Dedifferentiated amniotic fluid mesenchymal stem cell (primary cell): Measurements from ENCODE around the gene TMSB15C.
"Not testable (repeated sequence)": the region's sequence is repeated elsewhere in the genome, so short reads cannot be mapped to it uniquely, and the experiment has no call there.

Experiments used
- DNase-seq: peaks from one replicate; pipeline ENCODE4 v3.0.0-alpha.2; 2016; ENCODE audit errors: extremely low spot score

TMSB15C gene

DNA sequence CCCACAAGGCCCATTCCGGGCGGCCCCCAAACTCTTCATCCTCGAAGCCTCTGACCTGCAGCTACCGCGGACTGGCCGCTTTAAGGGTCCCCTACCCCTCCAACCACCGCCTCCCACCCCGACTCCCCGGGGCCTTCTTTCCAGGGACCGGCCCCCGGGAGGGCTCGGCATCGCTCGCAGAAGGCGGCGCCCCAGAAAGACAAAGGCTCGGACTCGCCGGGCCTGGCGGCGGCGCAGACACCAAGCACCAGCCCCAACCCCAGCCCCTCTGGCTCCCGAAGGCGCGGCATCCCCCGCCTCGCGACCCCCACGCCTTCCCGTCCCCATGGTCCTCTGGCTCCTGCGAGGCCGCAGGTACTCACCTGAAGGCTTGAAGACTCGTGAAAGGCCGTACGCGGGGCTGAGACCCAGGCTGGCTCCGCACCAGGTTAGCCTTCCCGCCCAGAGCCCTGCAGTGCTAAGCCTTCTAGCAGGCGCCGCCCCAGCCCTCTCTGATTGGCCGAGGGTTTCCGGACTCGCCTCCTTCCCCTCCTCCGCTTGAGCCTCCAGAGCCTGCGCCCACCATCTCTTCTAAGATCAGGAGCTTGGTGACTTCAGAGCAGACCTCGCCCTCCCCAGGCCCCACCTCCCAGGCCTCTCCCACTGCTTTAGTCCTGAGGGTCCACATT lies at the start of gene TMSB15C:
TSS of gene TMSB15C (minus strand) at position 459 of the 668 bp plus-strand sequence.
- not testable (repeated sequence) for DNase-seq

DNA sequence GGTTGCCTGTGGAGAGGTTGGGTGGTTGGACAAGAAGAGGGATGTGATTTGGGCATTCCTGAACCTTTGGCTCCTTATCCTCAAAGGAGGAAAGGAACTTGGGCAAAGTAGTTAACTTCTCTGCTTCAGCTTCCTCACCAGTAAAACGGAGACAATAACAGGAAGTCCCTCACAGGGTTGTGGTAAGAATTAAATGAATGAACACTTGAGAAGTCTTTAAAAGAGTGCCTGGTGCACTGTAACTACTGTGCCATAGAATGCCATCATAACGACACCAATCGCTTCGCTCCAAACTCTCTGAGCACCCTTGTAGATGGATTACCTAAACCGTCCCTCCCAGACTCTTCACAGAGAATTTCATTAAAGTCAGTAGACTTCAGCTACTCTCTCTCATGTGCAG lies 46.8 kb upstream of the TMSB15C start:
- DNase-seq: no peak

DNA sequence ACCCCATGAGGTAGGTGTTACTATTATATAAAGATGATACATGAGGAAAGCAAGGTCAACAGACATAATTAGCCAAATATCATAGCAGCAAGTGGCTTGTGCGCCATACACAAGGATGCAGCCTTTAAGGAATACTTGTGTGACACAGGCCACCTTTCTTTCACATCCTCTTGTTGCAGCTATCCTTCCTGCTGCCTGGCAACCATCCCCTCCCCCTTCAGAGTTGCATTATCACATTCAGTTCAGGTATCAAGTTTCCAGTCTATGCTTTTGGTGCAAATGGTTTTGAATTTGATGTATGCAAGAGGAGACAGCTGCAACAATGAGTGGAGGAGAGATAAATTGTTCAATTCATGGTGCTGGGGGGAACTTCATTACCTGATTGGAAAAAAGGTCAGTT lies 42.7 kb upstream of the TMSB15C start:
- no peak for DNase-seq

DNA sequence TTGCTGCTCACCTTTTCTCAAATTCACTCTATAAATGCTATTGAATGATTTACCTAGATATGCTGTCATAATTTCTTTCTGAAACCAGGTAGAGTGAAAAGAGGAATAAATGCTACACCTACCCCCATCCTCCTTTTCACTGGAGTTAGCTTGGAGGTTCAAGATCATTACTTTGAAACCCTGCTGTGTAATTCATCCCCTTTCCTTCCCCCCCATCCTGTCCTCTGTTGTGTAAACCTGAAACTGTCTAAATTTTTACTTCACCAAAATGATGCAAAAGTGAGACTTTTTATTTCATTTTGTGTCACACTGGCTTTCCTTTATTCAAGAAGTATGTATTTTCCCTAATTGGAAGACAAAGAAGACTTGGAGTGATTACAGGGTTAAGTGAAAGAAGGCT lies 41.7 kb upstream of the TMSB15C start:
- DNase-seq: no peak

DNA sequence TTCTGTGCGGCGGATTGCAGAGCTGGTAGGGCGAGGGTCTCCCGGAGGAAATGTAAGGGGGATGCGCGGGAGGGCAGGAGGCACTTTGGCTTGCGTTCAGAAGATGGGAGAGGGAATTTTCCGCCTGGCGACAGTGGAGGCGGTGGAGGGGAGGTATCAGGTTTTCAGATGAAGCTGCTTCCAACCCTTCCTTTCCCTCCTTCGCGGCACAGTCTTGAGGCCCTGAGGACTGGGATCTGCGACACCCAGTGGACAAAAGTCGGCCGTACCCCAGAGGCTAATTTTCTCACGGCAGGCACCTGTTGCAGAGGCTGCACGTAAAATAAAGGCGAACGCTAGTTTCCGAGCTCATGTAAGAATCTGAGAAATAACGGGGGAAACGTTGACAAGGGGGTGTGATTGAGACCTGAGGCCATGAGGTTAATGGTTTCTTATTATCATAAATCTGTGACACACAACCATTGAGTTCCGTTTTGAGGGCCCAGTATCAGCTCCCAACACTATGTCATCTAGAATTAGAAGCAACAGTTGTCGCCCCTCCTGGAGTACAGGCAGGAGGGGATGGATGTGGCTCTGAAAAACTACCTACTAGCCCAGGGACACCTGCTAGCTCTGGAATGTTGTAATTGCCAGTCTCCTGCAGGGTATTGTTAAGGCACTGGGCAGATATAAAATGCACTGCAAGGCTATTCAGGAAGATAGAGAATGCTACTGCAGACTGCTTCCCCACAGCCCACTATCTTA lies 37.4 kb upstream of the TMSB15C start:
- peak; percentile 36 for DNase-seq

DNA sequence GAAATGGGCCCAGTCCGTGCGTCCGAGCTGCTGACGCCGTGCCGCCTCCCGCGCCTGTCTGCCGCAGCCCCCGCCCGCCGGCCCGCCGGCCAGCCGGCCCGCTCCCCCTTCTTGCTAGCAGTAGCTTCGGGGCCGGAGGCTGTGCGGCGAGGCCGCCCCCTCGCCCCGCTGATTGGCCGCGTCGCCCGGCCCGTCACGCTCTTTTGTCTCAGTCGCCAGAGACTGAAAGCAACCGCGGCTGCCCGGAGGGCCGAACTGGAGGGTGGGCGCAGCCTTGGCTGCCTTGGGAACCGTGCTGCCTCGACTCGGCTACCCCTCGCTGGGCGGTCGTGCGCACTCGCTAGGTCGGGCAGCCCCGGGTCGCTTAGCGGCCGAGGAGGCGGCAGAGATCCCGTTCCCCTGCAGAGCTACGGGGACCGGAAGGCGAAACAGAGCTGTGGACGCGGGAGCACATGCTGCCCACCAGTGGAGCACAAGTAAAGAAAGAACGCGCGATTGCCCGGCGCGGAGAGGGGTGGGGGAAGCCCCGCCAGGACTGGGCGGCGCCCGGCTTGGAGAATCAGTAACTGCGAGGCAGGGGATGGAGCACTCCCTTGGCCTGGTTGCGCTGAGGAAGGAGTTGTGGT lies 36.4 kb upstream of the TMSB15C start, which contains the start of gene ZCCHC18:
TSS of gene ZCCHC18 (plus strand) at position 198 of the 626 bp plus-strand sequence. CDS start 1,589 bp downstream, outside the sequence.
- no peak for DNase-seq

DNA sequence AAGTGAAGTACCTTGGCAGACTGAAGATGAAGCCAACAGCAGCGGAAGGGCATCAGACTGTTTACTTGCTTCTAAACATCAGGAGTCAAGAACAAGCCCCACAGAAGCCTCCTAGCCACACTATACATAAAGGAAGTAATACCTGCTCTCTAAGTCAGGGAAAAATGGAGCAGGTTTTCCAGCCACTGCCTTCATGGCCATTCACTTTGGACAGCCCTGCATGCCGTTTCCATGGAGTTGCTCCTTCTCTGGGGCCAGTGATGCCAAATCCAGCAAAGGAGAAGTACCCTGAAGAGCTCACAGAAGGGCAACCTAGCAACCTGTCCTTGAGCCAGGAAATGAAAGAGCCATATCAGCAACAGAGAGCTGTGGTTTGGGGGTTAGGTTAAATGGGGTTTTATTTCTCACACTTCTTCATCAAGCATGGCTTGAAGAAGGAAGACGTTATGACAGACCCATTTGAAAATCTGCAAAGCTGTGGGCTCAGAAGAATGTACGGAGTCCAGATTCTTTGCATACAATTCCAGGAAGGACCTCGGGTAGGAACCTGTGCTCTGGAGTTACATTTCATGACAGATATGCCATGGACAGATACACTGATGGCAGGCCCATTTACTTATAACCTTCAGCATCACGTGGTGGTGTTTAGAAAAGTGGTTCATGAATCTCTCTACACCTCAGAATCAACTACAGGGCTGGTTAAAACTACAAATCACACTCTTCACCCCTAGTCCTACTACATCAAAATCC lies 34.6 kb upstream of the TMSB15C start:
- DNase-seq: not testable (repeated sequence)

DNA sequence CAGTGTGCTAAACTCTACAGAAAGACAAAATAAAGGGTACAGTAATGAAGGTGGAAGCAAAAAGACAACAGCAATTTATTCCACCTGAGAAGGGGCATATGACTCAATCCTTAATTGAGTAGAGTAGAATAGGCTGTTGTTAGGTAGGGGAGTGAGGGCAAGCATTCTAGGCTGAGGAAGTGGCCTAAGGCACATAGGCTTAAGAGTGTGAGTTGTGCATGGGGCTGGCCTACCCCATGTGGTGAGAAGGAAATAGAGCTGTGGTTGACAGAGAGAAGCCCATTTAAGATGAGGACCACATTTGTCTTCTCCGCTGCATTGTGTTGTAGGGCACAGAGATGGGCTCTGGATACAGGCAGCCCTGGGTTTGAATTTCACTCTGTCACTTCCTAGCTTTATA lies 32.9 kb upstream of the TMSB15C start:
- no peak for DNase-seq

DNA sequence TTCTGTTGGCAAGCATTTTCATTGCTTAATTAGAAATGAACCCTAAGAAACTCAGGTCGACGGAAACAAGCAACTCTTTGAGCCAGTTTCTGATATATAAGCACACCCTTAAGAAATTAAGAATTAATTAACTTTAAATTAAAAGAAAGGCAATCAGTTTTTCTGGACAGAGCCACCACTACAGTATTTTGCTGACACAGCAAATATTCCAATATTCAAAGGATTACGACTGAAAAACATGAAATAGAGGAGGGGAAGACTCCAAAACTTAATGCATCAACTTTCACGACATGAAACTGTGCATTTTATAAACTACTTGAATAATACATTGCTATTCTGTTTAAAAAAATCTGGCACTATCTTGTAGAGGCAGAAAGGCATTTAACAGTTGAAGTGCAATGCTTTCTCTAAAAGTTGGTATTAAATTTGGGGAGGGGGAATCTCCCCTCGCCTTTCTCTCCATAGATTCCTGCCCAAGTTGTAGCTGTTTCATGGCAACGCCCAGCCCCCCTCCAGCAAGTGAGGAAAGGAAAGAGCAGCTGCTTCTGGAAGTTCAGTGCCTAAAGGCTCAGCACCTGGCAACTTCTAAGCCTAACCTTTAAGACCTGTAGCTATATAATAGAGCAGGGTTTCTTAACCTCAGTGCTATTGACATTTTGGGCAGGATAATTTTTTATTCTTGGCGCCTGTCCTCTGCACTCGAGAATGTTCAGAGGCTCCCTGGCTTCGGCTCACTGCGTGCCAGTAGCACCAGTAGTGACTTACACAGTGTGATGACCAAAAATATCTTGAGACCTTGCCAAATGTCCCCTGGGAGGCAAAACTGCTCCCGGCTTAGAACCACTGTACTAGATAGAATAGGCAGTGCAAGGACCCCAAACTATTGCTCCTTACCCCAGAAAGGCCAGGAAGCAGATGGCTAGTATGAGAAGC lies 29.6 kb upstream of the TMSB15C start:
- DNase-seq: no peak

DNA sequence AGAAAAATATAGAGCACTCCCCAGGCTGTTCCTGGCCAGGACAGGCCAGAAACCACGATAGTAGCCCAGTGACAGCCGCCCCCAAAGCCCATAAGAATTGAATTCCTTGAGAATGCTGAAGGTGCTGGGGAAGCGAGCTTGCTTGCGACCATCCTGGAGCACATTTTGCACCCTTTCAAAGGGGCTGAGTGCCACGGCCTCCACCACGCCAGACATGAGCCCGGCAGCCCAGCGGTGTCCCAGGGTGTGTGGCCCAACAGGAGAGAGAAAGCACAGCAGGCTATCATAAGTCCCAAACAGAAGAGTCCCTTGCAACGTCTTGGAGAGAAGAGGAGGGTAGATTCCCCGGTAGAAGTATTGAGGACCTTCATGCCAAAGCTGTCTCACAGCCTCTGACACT lies 28.6 kb upstream of the TMSB15C start:
- no peak for DNase-seq

DNA sequence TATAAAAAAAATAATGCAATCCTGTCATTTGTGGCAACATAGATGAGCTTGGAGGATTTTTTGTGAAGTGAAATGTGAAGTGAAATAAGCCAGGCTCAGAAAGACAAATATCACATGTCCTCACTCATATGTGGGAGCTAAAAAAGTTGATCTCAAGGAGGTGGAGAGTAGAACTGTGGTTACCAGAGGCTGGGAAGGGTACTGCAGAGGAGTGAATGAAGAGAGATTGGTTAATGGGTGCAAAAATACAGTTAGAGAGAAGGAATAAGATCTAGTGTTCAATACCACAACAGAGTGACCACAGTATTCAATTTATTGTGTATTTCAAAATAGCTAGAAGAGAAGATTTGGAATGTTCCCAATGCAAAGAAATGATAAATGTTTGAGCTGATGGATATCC lies 22.9 kb upstream of the TMSB15C start:
- DNase-seq: no peak

DNA sequence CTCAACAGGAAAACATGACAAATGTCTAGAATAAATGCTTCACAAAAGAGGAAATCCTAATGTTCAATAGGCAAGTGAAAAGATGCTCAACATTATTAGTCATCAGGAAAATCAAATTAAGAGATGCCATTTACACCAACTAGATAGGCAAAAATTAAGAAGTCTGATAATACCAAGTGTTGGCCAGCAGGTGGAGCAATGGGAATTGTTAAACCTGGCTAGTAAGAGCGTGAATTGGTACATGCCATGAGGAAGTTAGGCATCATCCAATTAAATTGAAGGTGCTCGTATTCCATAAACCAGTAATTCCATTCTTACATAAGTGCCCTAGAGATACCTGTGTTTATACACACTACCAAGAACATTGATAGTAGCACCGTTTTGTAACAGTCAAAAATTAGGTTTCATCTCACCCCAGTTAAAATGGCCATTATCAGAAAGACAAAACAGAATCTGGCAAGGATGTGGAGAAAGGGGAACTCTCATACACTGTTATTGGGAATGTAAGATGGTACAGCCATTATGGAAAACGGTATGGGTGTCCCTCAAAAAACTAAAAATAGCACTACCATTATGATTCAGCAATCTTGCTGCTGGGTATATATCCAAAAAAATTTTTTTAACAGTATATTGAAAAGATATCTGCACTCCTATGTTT lies 22.2 kb upstream of the TMSB15C start:
- DNase-seq: peak; percentile 74

DNA sequence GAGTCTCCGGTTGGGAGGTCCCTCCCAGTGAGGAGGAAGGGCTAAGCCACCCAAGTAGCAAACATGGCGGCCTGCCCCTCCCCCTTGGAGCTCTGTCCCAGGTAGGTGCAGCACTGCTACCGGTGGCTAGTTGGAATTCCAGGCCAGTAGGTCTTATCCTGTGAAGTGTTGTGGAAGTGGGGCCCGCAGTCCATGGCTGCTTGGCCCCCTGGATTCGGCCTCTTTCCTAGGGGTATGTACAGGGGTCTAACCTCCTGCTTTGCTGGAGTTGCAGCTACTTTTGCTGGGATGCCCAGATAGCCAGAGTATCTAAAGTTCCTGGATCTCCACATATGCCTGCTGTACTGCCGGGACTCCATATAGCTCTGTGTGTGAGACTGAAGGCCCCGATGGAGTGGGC lies 9.9 kb upstream of the TMSB15C start:
- no peak for DNase-seq

DNA sequence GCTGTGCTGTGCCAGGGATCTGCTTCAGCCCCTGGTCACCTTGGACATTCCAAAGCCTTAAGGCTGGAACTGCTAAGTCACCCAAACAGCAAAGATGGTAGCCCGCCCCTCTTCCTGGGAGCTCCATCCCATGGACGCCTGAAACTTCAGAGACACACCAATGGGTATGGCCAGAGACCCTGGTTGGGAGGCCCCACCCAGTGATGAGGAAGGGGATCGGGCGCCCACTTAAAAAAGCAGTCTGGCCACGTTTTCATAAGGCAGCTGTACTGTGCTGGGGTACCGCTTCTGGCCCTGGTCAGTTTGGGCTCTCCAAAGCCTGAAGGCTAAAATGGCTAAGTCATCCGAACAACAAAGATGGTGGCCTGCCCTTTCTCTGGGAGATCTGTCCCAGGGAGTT lies 9.4 kb upstream of the TMSB15C start:
- no peak for DNase-seq

DNA sequence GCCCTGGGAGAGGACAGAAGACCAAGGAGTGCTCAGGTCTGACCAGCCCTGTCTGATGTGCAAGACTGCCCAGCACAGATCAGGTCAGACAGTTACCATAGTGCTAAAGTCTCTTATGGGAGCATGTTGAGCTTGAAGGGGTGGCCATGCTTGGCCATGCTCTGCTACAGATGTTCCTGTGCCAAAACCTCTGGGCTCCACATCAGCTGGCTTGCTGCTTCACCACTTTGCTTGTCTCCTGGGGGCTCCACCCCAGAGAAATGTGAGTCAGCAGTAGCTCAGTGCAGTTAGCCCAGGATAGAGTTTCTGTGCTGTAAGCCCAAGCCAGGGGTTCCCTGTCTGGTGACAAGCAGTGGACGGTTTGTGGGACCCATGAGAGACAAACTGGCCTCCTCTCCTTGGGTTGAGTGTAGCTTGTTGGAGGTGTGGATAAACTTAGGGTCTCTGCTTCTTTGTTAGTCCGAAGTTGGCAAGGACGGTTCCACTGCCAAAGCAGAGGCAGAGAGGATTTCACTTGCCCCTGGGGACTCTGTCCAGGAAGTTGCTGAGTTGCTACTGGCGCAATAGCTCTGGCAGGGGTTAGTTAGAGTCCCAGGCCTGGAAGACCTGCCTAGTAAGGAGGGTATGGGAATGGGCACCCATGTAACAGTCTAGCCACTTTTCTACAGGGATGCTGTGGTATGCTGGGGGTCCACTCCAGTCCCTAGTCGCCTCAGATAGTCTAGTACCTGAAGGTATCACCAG lies 8.7 kb upstream of the TMSB15C start:
- no peak for DNase-seq

DNA sequence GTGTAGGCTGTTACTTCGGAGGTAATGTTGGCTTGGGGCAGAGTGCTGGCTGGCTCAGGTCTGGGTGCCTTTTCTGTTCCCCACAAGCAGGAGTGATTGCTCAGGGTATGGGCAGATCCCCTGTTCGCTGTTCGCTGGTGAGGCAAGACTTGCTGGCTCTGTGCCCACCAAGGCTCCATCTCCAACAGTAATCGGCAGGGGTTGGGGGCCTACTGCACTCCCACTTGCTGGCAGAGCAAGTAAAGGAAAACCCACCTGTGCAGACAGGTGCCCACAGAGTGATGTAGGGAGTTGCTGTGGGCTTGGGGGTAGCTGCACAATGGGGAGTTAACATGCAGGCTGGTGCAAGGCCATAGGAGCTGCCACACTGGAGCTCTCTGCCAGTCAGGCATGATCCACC lies 8.0 kb upstream of the TMSB15C start:
- no peak for DNase-seq

DNA sequence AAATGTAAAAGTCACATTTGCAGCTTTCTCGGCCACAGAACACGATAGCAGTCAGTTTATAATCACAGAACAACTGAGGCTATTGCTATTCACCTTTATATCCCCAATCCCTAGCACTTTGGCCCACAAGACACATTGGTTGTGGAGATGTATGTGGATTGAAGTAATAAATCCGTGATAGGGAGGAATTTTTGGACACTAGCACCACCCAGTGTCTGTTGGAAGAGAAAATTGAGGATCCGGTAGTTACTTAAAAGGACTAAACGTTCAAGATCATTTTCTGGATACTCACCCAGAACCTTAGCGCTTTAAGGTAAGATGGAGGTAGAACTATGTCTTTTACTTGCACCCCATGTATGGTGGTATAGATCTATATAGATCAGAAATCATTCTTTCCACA lies 1.8 kb upstream of the TMSB15C start:
- DNase-seq: not testable (repeated sequence)

DNA sequence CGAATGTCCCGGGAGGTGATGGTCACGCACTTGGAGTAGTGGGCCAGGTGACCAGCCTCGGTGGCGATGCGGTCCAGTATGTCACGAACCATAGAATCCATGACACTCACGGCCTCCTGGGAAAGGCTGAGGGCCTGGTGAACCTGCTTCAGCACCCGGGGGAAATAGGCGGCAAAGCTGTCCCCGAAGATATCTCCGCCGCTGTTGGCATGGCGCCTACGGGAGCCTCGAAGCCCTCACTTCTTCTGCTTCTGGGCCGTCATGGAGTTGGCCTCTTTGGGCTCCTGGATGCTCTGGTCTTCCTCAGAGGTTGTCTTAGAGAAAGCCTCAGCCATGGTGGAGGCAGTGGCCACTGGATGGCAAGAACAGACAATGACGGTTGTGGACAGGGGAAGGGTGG lies 13.4 kb downstream of the TMSB15C start:
- not testable (repeated sequence) for DNase-seq

DNA sequence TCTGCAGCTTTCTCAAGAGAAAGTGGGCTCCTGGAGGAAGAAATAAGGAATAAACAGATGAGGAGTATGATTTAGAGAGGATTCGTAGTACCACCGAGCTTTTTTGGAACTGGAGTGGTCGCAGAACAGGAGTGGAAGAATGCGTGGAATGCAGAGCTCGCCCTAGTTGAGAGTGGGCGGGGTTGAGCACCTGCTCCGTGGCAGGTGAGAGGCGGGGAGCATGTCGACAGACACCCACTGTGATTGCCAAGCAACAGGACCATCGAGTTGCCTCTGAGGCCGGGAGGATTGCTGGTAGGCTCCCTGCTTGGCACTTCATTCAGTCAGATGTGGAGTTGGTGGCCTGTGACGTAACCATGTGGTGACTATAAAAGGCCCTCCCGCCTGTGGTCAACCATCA lies 21.1 kb downstream of the TMSB15C start:
- not testable (repeated sequence) for DNase-seq

DNA sequence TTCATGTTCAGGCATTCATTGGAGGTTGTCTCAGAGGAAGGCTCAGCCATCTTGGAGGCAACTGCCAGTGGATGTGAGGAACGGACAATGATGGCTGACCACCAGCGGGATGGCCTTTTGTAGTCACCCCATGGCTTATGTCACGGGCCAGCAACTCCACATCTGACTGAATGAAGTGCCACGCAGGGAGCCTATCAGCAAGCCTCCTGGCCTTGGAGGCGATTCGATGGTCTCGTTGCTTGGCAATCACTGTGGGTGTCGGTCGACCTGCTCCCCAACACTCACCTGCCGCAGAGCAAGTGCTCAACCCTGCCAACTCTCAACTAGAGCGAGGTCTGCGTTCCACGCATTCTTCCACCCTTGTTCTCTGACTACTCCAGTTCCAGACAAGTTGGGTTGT lies 28.9 kb downstream of the TMSB15C start:
- no peak for DNase-seq
